ENCODE results near the gene LHX3.

DNA sequence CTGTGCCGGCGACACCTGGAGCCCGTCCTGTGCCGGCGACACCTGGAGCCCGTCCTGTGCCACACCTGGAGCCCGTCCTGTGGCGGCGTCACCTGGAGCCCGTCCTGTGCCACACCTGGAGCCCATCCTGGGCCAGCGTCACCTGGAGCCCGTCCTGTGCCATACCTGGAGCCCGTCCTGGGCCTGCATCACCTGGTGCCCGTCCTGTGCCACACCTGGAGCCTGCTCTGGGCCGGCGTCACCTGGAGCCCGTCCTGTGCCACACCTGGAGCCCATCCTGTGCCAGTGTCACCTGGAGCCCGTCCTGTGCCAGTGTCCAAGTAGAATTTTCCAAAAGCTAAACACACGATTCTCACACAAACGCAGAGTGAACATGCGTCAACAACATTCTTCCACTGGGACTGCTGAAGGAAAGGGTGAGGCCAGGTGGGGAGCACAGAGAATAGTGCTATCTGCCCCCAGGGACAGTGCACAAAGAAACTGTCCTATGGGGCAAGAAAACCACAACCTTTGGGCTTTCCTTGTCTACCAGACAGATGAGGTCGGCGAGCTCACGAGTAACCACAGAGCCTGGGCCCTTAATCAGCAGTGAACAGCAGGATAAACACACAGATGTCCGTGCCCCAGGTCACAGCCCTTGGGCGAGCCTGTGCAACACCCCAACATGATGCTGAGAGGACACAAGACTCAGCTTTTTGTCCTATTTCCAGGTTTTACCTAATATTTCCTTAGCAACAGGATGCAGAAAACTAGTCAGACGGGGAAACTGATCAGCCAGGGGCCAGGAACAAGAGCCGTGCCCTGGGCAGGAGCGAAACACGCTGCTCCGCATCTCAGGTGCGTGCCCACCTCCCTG, 32.8 kb upstream of the LHX3 start:
- TF ChIP-seq EZH2 (IDR thresholded peaks at IDR 0.05; ENCODE audit: low read depth): no peak
- TF ChIP-seq, protein P1, sequence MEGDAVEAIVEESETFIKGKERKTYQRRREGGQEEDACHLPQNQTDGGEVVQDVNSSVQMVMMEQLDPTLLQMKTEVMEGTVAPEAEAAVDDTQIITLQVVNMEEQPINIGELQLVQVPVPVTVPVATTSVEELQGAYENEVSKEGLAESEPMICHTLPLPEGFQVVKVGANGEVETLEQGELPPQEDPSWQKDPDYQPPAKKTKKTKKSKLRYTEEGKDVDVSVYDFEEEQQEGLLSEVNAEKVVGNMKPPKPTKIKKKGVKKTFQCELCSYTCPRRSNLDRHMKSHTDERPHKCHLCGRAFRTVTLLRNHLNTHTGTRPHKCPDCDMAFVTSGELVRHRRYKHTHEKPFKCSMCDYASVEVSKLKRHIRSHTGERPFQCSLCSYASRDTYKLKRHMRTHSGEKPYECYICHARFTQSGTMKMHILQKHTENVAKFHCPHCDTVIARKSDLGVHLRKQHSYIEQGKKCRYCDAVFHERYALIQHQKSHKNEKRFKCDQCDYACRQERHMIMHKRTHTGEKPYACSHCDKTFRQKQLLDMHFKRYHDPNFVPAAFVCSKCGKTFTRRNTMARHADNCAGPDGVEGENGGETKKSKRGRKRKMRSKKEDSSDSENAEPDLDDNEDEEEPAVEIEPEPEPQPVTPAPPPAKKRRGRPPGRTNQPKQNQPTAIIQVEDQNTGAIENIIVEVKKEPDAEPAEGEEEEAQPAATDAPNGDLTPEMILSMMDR (conservative IDR thresholded peaks at IDR 0.05): no peak

All from PC-9 (cell line).